GM12891 (cell line): ENCODE measurements around the gene GJB2.

ENCODE experiments used
- PAX5 ChIP-seq: IDR thresholded peaks from 2 replicates; pipeline ENCODE4 v1.6.1; 2011; ENCODE audit warnings: low read length, moderate library complexity, mild to moderate bottlenecking; ENCODE audit not compliant: insufficient read depth, severe bottlenecking
- POLR2A ChIP-seq: IDR thresholded peaks from 2 replicates; pipeline ENCODE4 v1.6.1; 2011; ENCODE audit warnings: low read depth, low read length, control low read depth
- POLR2AphosphoS5 ChIP-seq: IDR thresholded peaks from 2 replicates; pipeline ENCODE4 v1.6.1; 2011; ENCODE audit warnings: low read depth, low read length, control low read depth
- POU2F2 ChIP-seq: IDR thresholded peaks from 2 replicates; pipeline ENCODE4 v1.6.1; 2011; ENCODE audit warnings: low read depth, mild to moderate bottlenecking, control low read depth, low read length, moderate library complexity
- SPI1 ChIP-seq: IDR thresholded peaks from 2 replicates; pipeline ENCODE4 v1.6.1; 2011; ENCODE audit warnings: low read depth, low read length, control low read depth
- TAF1 ChIP-seq: IDR thresholded peaks from 2 replicates; pipeline ENCODE4 v1.6.1; 2011; ENCODE audit warnings: low read depth, low read length, control low read depth

GRCh38 chr13:20227730-20228129 is 35.0 kb upstream of the GJB2 start:
- TF ChIP-seq POLR2A (no peak), POLR2AphosphoS5 (no peak), TAF1 (no peak), PAX5 (no peak), POU2F2 (no peak), SPI1 (no peak)
